SIG-M5 (cell line): ENCODE results near the gene PRPF18.

Source experiments
- DNase-seq: peaks from one replicate; lab custom pipeline; 2025; lab: John Stamatoyannopoulos, UW

PRPF18 gene

DNA sequence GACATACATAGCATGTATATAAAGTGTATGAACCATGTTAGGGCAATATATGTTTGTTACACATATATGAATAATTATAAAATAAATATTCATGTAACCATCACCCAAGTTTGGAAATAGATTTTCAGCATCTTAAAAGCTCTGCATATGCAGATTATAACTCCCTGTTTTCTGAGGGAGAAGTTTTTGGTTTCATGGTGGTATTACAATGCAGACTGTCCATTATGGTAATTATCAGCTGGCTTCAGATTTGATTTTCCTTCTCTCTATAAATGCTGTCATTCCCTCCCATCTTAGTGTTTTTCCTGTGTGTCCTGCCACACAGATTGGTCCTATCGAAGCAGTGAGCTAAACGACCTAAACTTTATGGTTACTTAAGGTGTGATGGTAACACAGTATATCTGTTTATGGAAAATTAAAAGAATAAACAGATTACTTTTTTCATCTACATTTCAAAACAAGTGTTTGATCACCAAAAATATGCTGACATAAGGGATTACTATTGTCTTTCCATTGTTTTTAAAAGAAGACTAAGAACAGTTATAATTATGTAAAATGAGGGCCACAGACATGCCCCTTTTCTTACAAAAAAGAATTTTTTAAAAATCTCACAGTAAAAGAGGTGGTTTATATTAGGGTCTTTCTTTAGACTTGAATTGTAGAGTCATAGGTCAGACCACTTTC lies 17.7 kb downstream of the PRPF18 start:
- no peak for DNase-seq

DNA sequence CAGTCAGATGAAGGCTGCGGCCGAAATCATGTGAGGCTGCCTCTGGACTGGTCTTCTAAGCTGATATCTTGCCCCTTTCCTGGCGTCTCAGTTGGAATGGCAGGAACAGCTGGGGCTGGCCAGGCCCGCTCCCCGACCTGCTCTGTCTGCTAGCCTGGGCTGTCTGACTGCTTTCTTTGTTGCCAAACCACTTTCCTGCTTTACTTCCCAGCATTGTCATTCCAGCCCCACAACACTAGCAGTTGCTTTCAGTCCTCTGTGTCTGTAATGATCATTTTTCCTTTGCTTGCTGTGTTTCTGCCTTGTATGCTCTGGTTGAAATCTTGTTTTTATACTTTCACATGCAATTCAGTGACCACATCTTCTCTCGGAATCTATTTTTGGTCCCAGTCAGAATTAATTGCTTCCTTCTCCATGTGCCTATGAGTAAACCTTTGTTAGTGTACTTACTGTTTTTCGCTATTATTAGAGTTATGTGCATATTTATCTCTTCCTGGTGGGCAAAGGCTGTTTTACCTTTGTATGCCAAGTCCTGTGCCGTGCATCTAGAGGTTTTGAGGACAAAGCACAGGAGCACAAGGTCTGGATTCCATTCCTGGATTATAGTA lies 21.6 kb downstream of the PRPF18 start:
- no peak for DNase-seq

DNA sequence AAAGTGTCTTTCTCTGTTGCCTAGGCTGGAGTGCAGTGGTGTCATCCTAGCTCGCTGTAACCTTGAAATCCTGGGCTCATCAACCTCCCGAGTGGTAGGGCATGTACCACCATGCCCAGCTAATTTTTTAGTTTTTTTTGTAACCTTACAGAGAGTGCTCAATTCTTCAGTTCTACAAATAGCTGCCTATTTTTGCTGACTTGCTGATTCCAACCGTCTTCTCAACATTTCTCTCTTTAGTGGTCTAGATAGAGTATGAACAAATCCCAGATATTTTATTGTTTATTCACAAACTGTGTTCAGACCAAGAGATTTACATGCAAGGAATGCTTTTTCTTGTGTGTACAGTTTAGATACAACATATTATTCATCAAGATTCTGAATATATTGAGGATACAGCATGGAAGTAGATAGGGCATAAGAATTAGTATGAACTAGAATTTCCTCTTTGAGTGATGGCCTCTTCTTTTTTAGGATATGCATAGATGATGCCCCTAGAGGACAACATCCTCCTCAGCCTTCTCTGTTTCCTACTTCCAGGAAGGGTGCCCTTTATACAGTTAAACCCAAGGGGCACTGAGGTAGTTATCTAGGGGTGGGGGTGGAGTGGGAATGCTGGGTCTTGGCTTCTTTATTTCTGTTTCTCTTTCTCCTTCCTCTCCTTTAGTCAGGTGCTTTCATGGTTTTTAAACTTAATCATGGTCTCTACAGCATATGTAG lies 26.0 kb downstream of the PRPF18 start:
- DNase-seq, result no peak

DNA sequence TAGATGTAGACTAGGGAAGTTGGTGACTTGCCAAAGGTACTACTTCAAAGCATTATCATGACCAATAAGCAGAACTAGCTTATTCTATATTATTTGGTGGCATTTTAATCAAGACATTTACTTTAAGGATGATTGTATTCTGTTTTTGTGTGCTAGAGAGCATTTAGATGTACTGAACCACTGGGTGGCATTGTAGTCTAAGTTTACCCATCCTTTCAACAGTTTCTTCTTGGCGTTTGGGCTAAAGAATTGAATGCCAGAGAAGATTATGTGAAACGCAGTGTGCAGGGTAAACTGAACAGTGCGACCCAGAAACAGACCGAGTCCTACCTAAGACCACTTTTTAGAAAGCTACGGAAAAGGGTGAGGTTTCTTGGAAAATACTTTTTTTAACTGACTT lies 26.8 kb downstream of the PRPF18 start:
- DNase-seq, result no peak

DNA sequence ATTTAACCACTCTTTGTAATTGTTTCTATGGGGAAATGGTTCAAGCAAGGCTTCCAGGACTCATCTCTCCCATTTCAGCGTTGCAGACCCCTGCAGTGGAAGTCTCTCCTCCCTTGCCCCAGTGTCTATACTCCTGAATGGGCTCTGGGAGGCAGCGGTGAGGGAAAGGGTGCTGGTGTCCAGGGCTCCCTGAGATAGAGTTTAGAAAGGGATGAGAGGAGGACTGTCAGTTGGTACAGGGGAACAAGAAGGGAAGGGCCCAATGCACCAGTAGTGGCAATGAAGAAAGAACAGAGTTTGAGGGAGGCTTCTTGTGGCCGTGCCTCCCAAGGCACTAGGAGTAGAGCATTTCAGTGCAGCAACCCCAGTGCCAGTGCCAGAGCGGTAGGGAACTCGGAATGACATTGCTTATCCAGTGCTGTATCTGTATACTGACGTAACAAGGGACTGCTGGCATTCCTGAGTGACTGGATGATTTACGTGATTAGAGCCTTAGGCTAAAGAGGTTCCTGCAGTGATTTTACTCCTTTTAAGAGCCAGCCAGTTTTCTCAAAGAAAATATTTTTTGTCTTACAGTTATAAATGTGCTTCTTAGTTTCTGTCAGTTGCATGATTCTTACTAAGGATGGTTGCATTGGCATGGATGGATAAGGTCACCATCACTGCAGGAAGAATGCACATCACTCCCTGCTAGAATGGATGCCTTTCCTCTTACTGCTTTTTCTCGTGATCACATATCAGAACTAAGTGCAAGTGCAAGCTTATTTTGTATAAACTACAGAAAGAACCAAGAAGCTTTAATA lies 28.0 kb downstream of the PRPF18 start:
- DNase-seq, result no peak

DNA sequence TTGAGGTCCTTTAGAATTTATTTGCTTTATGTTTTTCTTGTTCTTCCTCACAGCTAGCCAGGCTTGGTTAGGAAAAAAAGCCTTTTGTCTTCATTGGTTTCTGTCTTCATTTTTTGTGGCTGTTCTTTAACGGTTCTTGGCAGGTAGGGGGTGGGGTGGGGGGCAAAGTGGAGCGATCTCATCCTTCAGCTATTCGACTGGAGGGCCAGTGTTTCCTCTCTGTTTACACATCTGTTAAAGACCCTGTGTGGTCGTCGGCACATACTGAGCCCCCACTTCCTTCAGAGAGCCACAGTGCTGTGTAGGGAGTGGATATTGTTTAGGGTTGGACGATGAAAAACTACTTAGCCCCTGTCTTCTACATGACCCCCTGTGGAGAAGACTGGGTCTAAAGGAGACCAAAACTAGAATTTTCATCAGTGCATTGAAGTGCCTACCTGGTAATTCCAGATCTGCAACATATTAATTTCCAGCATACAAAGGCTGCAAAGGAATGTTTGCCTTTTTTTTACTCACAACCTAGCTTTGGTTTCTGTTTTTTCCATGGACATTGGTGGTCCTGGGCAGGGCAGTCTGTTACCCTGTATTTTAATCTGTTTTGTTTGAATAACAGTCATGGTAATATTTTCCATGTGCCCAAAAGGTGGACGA lies 29.0 kb downstream of the PRPF18 start:
- DNase-seq, result no peak

DNA sequence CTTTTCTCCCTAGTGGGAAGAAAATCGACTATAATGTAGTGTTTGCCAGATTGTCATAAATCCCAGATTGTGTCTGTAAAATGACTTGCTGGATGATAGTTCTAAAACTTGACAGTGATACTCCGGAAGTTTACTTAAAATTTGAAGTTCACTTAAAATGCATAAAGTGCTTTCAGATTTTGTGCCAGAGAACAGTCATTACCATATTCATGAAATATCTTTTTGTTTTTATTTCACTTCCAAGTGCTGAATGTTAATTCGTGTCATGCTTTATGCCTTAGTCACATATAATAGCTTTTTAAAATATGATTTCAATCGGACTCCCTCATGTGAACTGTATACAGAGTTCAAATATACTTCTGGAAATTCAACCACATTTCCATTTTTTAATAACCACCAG lies 30.4 kb downstream of the PRPF18 start:
- DNase-seq, result no peak

DNA sequence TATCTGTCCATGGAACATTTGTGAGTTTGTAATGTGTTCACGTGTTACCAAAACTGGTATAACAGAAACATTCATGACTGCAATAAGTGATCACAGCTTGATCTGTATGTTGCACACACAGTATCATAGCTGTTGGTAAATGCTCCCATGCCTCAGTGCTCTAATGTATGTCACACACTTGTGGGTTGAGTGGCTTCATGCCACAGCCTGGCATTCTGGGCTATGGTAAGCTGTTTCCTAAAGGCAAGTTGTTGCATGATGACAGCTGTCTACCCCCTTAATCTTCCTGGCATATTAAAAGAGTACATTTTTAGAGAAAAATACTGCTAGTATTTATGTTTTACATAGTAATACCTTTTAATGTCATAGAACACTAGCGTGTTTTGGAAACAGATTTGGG lies 35.2 kb downstream of the PRPF18 start:
- no peak for DNase-seq

DNA sequence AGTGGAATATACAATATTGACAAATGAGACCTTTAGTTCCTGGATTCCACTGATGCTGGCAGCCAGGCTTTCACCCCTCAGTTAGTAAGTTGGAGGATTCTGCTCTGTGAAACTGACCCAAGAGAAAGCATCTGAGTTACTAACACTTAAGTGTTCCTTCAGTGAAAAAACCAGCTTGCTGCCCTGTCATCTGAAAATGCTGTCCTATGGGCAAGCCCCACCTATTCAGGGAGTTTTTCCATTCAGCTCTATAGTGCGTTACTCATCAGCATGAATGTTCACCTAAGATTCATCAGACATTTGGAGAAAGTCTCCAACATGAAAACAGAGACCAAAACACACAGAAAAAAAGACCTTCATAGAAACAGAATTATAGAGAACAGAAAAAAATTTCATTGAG lies 37.9 kb downstream of the PRPF18 start:
- DNase-seq, result no peak

DNA sequence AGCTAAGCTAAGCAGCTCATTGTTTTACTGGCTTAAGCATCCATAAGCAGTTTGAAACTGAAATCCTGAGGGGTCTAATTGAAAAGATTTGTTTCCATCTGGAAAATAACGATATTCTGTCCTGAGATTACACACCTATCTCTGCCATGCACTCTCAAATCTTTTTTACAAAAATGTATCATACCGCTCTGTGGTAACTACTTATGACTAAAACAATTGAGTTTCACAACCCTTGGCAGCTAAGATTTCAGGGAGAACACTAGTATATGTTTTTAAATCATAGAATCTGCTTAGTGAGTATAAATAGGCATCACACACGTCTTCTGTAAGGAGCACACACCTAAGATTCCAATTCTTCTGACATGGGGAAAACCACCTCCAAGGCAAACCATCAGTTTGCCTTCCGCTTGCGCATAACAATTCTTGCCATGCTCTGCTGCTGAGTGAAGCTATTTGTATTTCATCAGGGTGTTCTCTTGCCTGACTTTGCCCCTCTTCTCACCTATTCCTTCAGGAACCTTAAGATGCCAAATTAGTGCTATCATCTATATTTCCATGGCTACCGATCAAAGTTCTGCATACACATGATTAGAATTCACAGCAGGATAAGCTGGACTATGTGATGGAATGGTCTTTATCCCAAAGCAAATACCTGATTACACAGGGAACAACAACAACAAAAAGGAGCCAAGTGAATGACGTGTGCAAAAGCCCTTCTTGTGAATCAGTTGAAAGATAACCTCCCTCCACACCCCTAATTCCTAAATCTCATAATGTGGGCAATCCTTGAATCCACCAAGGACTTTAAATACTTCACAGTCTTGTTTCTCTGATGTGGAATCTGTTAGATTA lies 40.9 kb downstream of the PRPF18 start:
- no peak for DNase-seq

DNA sequence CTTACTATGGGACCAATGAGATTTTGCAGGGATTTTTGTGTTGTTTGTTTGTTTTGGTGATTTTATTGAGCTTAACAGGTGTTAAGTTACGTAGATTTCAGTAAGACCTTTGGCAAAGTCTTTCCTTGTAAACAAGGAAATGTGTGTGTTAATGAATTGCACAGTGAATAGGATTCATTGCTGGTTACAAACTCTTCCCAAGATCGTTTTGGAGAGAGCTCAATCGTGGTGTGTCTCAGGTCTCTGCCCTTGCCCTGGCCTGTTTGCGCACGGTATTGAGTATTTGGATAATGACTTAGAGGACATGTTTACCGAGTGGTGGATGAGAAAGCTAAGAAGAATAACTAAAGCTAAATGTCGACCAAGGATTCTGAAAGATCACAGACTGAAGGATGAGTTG lies 41.9 kb downstream of the PRPF18 start:
- DNase-seq, result no peak

DNA sequence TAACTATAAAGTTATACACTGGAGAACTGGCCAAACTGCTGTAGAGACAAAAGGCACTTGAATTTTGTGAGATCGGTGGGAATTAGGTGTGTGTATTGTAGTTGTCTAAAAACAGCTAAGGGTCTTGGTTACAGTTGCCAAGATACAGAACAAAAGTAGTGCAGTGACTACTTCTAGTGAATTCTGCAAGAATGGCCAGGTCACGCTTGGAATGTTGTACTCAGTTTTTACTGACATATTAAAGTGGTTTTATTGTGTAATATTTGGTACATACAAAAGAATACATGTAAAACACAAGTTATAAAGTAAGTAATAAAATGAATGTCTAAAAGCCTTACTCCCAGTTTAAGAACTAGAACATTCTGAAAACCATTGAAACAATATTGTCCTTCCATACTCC lies 42.4 kb downstream of the PRPF18 start:
- DNase-seq, result no peak

DNA sequence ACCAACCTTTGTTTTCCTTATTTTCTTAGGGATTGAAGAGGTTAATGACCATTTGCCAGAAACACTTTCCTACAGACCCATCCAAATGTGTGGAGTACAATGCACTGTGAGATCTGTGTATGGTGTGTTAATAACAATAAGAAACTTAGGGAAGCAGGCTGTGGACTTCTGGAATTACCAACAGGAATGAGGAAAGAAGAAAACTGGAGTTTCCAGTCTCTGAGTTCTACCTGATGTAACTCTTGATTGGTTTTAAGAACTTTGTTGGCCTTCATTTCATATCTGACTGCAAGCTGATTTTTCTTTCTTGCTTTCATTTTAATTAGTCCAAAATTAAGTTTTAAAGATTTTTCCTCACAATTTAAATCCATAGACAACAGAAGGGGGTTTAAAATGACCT lies 43.5 kb downstream of the PRPF18 start:
- DNase-seq, result no peak

DNA sequence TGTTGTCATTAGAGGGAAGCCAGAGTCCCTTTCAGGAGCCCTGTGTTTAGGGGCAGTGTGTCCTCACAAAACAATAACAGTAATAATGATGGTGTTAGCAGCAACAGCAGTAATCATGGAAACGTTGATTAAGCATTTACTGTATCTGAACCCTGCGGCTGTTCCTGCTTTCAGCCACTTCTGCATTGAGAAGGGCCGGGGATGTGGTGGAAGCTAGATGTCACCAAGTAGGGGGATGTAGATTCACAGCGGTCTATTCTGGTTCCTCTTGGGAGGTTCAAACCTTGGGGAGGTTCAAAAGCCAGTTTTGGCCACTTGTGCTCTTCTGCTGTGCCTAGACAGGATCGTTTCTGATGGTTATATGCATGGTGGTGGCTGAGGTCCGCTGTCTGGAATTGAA lies 44.8 kb downstream of the PRPF18 start:
- no peak for DNase-seq

DNA sequence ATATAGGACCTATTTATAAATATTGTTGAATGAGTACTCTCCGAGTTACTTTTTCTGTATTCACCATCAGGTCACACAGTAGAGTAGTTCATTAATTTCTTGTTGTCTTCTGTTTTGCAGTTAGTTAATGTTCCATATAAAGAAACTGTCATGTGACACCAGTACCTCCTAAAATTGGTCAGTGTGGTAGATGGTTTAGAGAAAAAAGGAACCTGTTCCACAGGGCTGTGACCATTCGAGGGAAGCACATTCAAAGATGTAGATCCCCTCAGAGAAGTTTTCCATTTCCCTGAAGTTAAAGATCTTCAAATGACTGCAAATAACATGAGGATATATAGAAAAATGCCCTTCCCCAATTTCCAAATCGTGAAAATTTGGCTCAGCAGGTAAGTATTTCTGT lies 45.7 kb downstream of the PRPF18 start:
- DNase-seq, result no peak

DNA sequence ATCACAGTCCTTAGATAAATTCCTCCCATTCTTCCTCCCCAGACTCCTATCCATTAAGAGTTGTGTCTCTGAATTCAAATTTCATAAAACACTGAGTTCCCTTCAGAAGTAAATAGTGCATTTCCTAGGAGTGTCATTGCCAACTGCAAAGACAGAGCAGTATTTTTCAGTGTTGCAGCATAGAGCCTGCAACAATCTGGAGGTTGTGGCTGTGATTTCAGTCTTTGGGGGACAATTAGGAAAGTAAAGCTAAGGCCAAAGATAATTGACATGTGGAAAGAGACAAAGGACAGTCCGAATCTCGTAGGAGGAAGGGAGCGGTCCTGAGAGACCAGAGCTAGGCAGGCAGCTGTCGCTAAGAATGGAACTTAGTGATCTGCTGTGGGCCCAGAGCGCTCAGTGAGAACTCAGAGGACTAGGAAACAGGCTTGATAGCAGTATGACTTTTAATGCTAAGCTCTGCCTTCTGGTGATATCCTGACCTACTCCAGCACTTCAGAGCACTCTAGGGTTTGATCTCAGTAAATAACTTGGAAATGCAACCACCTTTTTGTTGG lies 46.2 kb downstream of the PRPF18 start:
- DNase-seq, result no peak

DNA sequence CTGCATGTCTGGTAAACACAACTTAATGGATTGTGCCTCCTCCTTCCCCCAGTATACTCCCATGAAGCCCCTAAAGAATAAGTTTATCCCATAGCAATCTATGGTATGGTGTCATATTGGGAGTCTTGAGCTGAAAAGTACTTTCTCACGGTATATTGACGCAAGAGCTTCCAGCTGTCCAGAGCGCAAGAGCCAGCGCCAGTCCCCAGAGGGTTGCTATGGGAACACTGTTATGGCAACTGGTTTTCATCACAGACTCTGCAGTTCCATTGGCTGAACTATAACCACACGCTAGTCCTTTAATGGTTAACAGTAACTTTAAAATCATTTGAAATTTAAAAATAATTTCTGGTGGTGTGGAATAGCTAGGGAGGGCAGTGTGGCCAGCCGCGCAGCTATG lies 46.9 kb downstream of the PRPF18 start:
- no peak for DNase-seq

DNA sequence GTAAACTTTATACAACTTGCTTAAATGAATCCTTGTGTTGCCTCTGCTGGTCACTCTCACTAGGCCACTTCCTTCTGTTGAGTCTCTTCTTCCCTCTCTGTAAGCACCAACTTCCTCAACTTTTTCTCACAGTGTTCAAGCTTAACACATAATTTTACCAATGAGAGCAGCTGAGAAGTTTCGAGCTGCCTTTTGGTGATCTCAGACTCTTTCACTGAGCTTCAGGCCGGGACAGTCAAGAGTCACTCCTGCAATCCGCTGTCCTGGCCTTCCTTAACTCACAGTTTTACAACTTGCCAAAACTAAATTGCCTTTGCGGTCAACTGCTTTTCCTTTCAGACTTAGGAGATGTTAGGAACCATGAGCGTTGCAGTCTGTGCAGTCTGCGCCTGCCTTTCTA lies 47.4 kb downstream of the PRPF18 start:
- no peak for DNase-seq

DNA sequence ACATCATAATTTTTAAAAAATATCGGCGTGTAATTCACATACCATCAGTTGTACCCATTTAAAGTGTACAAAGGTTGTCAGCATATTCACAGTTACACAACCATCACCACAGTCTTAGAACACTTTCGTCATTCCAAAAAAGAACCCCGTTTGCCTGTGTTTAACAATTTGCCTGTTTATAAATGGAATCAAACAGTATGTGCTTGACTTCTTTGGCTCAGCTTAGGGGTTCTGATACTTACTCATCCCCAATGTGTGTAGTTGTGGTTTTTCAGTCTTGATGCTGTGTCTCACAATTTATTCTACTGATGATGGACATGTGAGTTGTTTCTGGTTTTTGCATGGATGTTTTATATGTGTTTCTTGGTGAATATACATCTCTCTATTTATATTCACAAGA lies 50.0 kb downstream of the PRPF18 start:
- no peak for DNase-seq

DNA sequence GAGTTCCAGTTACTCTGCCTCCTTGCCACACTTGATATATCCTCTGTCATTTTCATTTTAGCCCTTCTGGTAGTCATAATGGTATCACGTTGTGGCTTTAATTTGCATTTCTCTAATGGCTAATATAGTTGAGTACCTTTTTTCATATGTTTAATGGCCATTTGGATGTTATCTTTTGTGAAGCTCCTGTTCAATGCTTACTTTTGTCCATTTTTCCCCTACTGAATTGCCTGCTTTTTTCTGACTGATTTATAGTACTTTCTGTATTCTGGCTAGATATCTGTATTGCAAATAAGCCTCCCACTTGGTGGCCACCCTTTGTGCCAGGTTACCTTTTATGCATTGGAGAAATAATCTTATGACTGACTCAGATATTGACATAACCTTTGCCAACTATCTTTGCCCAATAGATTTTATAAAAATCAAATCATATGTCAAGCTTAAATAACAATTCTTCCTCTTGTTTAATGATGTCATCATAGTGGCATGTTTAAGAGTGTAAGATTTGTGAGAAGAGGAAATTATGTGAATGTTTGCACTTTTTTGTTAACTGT lies 50.6 kb downstream of the PRPF18 start:
- DNase-seq, result no peak

DNA sequence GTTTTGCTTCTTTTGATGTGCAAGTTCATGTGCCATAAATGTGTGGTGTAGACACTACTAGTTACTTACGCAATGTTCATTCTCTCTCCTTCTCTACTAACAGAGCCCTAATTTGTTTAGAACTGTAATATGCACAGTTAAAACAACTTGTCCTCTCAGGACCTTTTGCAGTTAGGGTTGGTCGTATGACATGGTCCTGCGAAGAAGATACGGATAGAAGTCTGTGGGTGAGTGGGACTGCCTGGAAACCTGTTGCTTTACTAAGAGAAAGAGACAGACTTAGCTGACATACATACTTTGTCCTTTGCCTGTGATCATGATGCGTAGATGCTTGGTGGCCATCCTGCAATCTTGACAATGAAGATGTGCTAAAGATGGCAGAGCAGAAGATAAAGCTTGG lies 51.1 kb downstream of the PRPF18 start:
- DNase-seq, result no peak
